Measurements from ENCODE around the gene NME4.

- TF ChIP-seq, protein P1, sequence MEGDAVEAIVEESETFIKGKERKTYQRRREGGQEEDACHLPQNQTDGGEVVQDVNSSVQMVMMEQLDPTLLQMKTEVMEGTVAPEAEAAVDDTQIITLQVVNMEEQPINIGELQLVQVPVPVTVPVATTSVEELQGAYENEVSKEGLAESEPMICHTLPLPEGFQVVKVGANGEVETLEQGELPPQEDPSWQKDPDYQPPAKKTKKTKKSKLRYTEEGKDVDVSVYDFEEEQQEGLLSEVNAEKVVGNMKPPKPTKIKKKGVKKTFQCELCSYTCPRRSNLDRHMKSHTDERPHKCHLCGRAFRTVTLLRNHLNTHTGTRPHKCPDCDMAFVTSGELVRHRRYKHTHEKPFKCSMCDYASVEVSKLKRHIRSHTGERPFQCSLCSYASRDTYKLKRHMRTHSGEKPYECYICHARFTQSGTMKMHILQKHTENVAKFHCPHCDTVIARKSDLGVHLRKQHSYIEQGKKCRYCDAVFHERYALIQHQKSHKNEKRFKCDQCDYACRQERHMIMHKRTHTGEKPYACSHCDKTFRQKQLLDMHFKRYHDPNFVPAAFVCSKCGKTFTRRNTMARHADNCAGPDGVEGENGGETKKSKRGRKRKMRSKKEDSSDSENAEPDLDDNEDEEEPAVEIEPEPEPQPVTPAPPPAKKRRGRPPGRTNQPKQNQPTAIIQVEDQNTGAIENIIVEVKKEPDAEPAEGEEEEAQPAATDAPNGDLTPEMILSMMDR (conservative IDR thresholded peaks at IDR 0.05), result no peak
- no peak for TF ChIP-seq ZFX (IDR thresholded peaks at IDR 0.05)
These were observed 19.5 kb upstream of the NME4 start for GRCh38 chr16:377419-377951.
